HEK293 (cell line): ENCODE results near the gene CACNA1C.

Experiments
- CTCF ChIA-PET: fragments of 350-600 bp; formaldehyde crosslinking; extraction: SDS; loops from one replicate; lab custom pipeline; 2021; ENCODE audit warnings: antibody characterized with exemption; lab: Yijun Ruan, JAX
- POLR2A ChIA-PET: fragments of 300-600 bp; formaldehyde crosslinking; extraction: SDS; loops from one replicate; lab custom pipeline; 2020; ENCODE audit warnings: antibody characterized with exemption, inconsistent platforms; lab: Yijun Ruan, JAX
- H3K27ac ChIP-seq: fragments of 200-500 bp; sonication (Bioruptor generic); 2 replicates; pipeline ENCODE4 v1.5.1; 2014; ENCODE audit warnings: low read depth, low read length, control low read depth, inconsistent platforms; ENCODE audit errors: extremely low read depth
- H3K36me3 ChIP-seq, 2 experiments: fragments of 200-500 bp in 1 of 2; sonication (Bioruptor generic) in 1 of 2; 1 replicate in 1 of 2; 2 replicates in 1 of 2; pipeline ENCODE4 v1.5.1; 2014 to 2017; ENCODE audit warnings: inconsistent platforms in 2 of 2, low read length in 2 of 2; ENCODE audit not compliant: control insufficient read depth in 2 of 2, insufficient read depth in 1 of 2
- H3K4me1 ChIP-seq: fragments of 200-500 bp; sonication (Bioruptor generic); 2 replicates; pipeline ENCODE4 v1.5.1; 2014; ENCODE audit warnings: mild to moderate bottlenecking, low read length, inconsistent platforms; ENCODE audit not compliant: control insufficient read depth, insufficient read depth
- H3K4me3 ChIP-seq: 2 replicates; pipeline ENCODE4 v1.5.1; 2011; ENCODE audit warnings: low read depth, mild to moderate bottlenecking, control low read depth, low read length, moderate library complexity
- H3K9me3 ChIP-seq: fragments of 200-500 bp; sonication (Bioruptor generic); 2 replicates; pipeline ENCODE4 v1.5.1; 2014; ENCODE audit warnings: low read depth, low read length, inconsistent platforms; ENCODE audit not compliant: control insufficient read depth, insufficient read depth
- BCL11A ChIP-seq: fragments of 450-650 bp; formaldehyde crosslinking; IDR thresholded peaks from 2 replicates; pipeline ENCODE4 v1.5.1; 2016; ENCODE audit warnings: low read depth, missing biosample characterization, missing genetic modification characterization
- GFI1B ChIP-seq: fragments of 450-650 bp; formaldehyde crosslinking; IDR thresholded peaks from 2 replicates; pipeline ENCODE4 v1.5.1; 2016; ENCODE audit warnings: missing biosample characterization, missing genetic modification characterization
- GLI4 ChIP-seq: fragments of 450-650 bp; formaldehyde crosslinking; IDR thresholded peaks from 2 replicates; pipeline ENCODE4 v1.5.1; 2016; ENCODE audit warnings: missing biosample characterization, missing genetic modification characterization
- IKZF3 ChIP-seq: fragments of 450-650 bp; IDR thresholded peaks from 2 replicates; pipeline ENCODE4 v1.5.0; 2018; ENCODE audit warnings: missing biosample characterization, mild to moderate bottlenecking, missing genetic modification characterization, moderate library complexity
- MYNN ChIP-seq: fragments of 450-650 bp; formaldehyde crosslinking; IDR thresholded peaks from 2 replicates; pipeline ENCODE4 v1.5.1; 2016; ENCODE audit warnings: missing biosample characterization, missing genetic modification characterization, borderline replicate concordance
- PRDM1 ChIP-seq: fragments of 450-650 bp; formaldehyde crosslinking; IDR thresholded peaks from 2 replicates; pipeline ENCODE4; 2016; ENCODE audit warnings: missing biosample characterization, missing genetic modification characterization
- YY2 ChIP-seq: fragments of 450-650 bp; formaldehyde crosslinking; IDR thresholded peaks from 2 replicates; pipeline ENCODE4 v1.5.1; 2016; ENCODE audit warnings: missing biosample characterization, missing genetic modification characterization
- ZBTB20 ChIP-seq: fragments of 450-650 bp; formaldehyde crosslinking; IDR thresholded peaks from 2 replicates; pipeline ENCODE4 v1.5.1; 2016; ENCODE audit warnings: missing biosample characterization, missing genetic modification characterization
- ZBTB21 ChIP-seq: fragments of 450-650 bp; formaldehyde crosslinking; IDR thresholded peaks from 2 replicates; pipeline ENCODE4 v1.5.1; 2017; ENCODE audit warnings: missing biosample characterization, missing genetic modification characterization
- ZEB2 ChIP-seq: fragments of 450-650 bp; formaldehyde crosslinking; IDR thresholded peaks from 2 replicates; pipeline ENCODE4 v1.5.1; 2016; ENCODE audit warnings: missing biosample characterization, missing genetic modification characterization
- ZFHX2 ChIP-seq: fragments of 450-650 bp; formaldehyde crosslinking; conservative IDR thresholded peaks from 2 replicates; pipeline ENCODE4 v1.5.1; 2016; ENCODE audit warnings: missing biosample characterization, missing genetic modification characterization
- ZFP41 ChIP-seq: fragments of 450-650 bp; formaldehyde crosslinking; IDR thresholded peaks from 2 replicates; pipeline ENCODE4 v1.5.1; 2016; ENCODE audit warnings: missing biosample characterization, missing genetic modification characterization, borderline replicate concordance
- ZFP69B ChIP-seq: fragments of 450-650 bp; formaldehyde crosslinking; IDR thresholded peaks from 2 replicates; pipeline ENCODE4 v1.5.1; 2016; ENCODE audit warnings: missing biosample characterization, missing genetic modification characterization
- ZNF121 ChIP-seq: fragments of 450-650 bp; formaldehyde crosslinking; IDR thresholded peaks from 2 replicates; pipeline ENCODE4 v1.5.1; 2016; ENCODE audit warnings: missing biosample characterization, missing genetic modification characterization
- ZNF132 ChIP-seq: fragments of 450-650 bp; formaldehyde crosslinking; IDR thresholded peaks from 2 replicates; pipeline ENCODE4 v1.5.1; 2017; ENCODE audit warnings: missing biosample characterization, missing genetic modification characterization, borderline replicate concordance
- ZNF146 ChIP-seq: fragments of 450-650 bp; formaldehyde crosslinking; IDR thresholded peaks from 2 replicates; pipeline ENCODE4 v1.5.1; 2016; ENCODE audit warnings: missing biosample characterization, missing genetic modification characterization
- ZNF175 ChIP-seq: fragments of 450-650 bp; formaldehyde crosslinking; IDR thresholded peaks from 2 replicates; pipeline ENCODE4 v1.5.1; 2016; ENCODE audit warnings: missing biosample characterization, missing genetic modification characterization
- ZNF184 ChIP-seq: fragments of 450-650 bp; IDR thresholded peaks from 2 replicates; pipeline ENCODE4 v1.5.1; 2018; ENCODE audit warnings: missing biosample characterization, mild to moderate bottlenecking, missing genetic modification characterization
- ZNF221 ChIP-seq: fragments of 450-650 bp; formaldehyde crosslinking; IDR thresholded peaks from 2 replicates; pipeline ENCODE4 v1.5.1; 2017; ENCODE audit warnings: missing biosample characterization, missing genetic modification characterization, borderline replicate concordance
- ZNF24 ChIP-seq: fragments of 450-650 bp; formaldehyde crosslinking; IDR thresholded peaks from 2 replicates; pipeline ENCODE4 v1.5.1; 2016; ENCODE audit warnings: missing biosample characterization, missing genetic modification characterization
- ZNF302 ChIP-seq: fragments of 450-650 bp; formaldehyde crosslinking; IDR thresholded peaks from 2 replicates; pipeline ENCODE4 v1.5.1; 2016; ENCODE audit warnings: missing biosample characterization, missing genetic modification characterization, low read depth
- ZNF37A ChIP-seq: fragments of 450-650 bp; IDR thresholded peaks from 2 replicates; pipeline ENCODE4 v1.5.1; 2018; ENCODE audit warnings: missing biosample characterization, missing genetic modification characterization
- ZNF426 ChIP-seq: fragments of 450-650 bp; formaldehyde crosslinking; IDR thresholded peaks from 2 replicates; pipeline ENCODE4 v1.5.1; 2017; ENCODE audit warnings: missing biosample characterization, missing genetic modification characterization, mild to moderate bottlenecking, inconsistent platforms, moderate library complexity
- ZNF514 ChIP-seq: fragments of 450-650 bp; formaldehyde crosslinking; IDR thresholded peaks from 2 replicates; pipeline ENCODE4 v1.5.1; 2016; ENCODE audit warnings: missing biosample characterization, missing genetic modification characterization
- ZNF521 ChIP-seq: fragments of 450-650 bp; formaldehyde crosslinking; IDR thresholded peaks from 2 replicates; pipeline ENCODE4 v1.5.1; 2017; ENCODE audit warnings: missing biosample characterization, mild to moderate bottlenecking, missing genetic modification characterization
- ZNF529 ChIP-seq: fragments of 450-650 bp; formaldehyde crosslinking; IDR thresholded peaks from 2 replicates; pipeline ENCODE4 v1.5.1; 2017; ENCODE audit warnings: missing genetic modification characterization, missing biosample characterization; ENCODE audit not compliant: insufficient replicate concordance
- ZNF558 ChIP-seq: fragments of 450-650 bp; formaldehyde crosslinking; IDR thresholded peaks from 2 replicates; pipeline ENCODE4 v1.5.1; 2016; ENCODE audit warnings: missing biosample characterization, missing genetic modification characterization
- ZNF600 ChIP-seq: fragments of 450-650 bp; formaldehyde crosslinking; IDR thresholded peaks from 2 replicates; pipeline ENCODE4 v1.5.1; 2016; ENCODE audit warnings: missing biosample characterization, missing genetic modification characterization
- ZNF624 ChIP-seq: fragments of 450-650 bp; formaldehyde crosslinking; IDR thresholded peaks from 2 replicates; pipeline ENCODE4 v1.5.1; 2017; ENCODE audit warnings: missing biosample characterization, missing genetic modification characterization
- ZNF660 ChIP-seq: fragments of 450-650 bp; IDR thresholded peaks from 2 replicates; pipeline ENCODE4 v1.5.1; 2018; ENCODE audit warnings: missing biosample characterization, mild to moderate bottlenecking, missing genetic modification characterization
- ZNF677 ChIP-seq: fragments of 450-650 bp; IDR thresholded peaks from 2 replicates; pipeline ENCODE4 v1.5.0; 2018; ENCODE audit warnings: missing biosample characterization, mild to moderate bottlenecking, missing genetic modification characterization, moderate library complexity
- ZNF776 ChIP-seq: fragments of 450-650 bp; formaldehyde crosslinking; IDR thresholded peaks from 2 replicates; pipeline ENCODE4 v1.5.0; 2017; ENCODE audit warnings: missing biosample characterization, missing genetic modification characterization, borderline replicate concordance
- ZNF785 ChIP-seq: fragments of 450-650 bp; formaldehyde crosslinking; IDR thresholded peaks from 2 replicates; pipeline ENCODE4 v1.5.1; 2016; ENCODE audit warnings: missing biosample characterization, missing genetic modification characterization
- ZSCAN16 ChIP-seq: fragments of 450-650 bp; formaldehyde crosslinking; IDR thresholded peaks from 2 replicates; pipeline ENCODE4 v1.5.1; 2016; ENCODE audit warnings: missing biosample characterization, missing genetic modification characterization

CACNA1C gene

GRCh38 chr12:2231956-2232355, 179.2 kb downstream of the CACNA1C start:
- Histone ChIP-seq H3K4me3 (no peak overlapping the region), H3K9me3 (no peaks in the 10 kb centered on the region), H3K36me3 (no peaks in the 10 kb centered on the region), H3K27ac (no peak overlapping the region)
- CTCF ChIA-PET: no interaction called here
- POLR2A ChIA-PET: no interaction called here
- TF ChIP-seq ZNF521 (tag by site-specific recombination) (no peak), ZNF677 (tag by site-specific recombination) (no peak), ZNF776 (tag by site-specific recombination) (no peak), ZNF37A (tag by site-specific recombination) (no peak), ZNF221 (tag by site-specific recombination) (no peak), ZNF558 (tag by site-specific recombination) (no peak), ZNF121 (tag by site-specific recombination) (no peak), ZNF302 (no peak), ZEB2 (no peak), ZNF514 (no peak), ZNF175 (tag by site-specific recombination) (no peak), PRDM1 (tag by site-specific recombination) (no peak), YY2 (tag by site-specific recombination) (no peak), BCL11A (no peak), ZSCAN16 (tag by site-specific recombination) (no peak), GFI1B (tag by site-specific recombination) (no peak), ZNF132 (tag by site-specific recombination) (no peak), ZFP69B (no peak), ZFP41 (tag by site-specific recombination) (no peak)
- TF ChIP-seq, all 188 proteins: peak for 0
- H3K4me1 ChIP-seq: no peaks in the 10 kb centered on the region

GRCh38 chr12:2233034-2233433, 180.2 kb downstream of the CACNA1C start:
- Histone ChIP-seq H3K9me3 (no peaks in the 10 kb centered on the region), H3K4me1 (no peaks in the 10 kb centered on the region)
- POLR2A ChIA-PET: no interaction called here
- TF ChIP-seq ZNF426 (tag by site-specific recombination) (no peak), ZBTB21 (tag by site-specific recombination) (no peak), ZNF624 (no peak), ZNF24 (no peak), MYNN (tag by site-specific recombination) (no peak), ZNF221 (tag by site-specific recombination) (no peak), ZNF146 (tag by site-specific recombination) (no peak), ZBTB20 (tag by site-specific recombination) (no peak), ZNF184 (tag by site-specific recombination) (no peak), ZNF600 (tag by site-specific recombination) (no peak), ZNF785 (tag by site-specific recombination) (no peak), ZFHX2 (tag by site-specific recombination) (no peak), IKZF3 (no peak), GLI4 (no peak), ZNF529 (tag by site-specific recombination) (no peak), ZNF660 (tag by site-specific recombination) (no peak)
- TF ChIP-seq, all 188 proteins: peak for 0
- Histone ChIP-seq H3K36me3 (no peaks in the 10 kb centered on the region), H3K27ac (no peak overlapping the region), H3K4me3 (no peak overlapping the region)
- CTCF ChIA-PET: no interaction called here
